CD4-positive, alpha-beta T cell (primary cell): Measurements from ENCODE around the gene COQ8B. TPM values are rescaled to one million over a fixed set of nuclear protein-coding genes. Genes with fewer than 3 reads are reported as not detected.
"Not testable (repeated sequence)": the region's sequence is repeated elsewhere in the genome, so short reads cannot be mapped to it uniquely, and the experiment has no call there.

Experiments
- ATAC-seq: fragments of 200-7000 bp; cut with Tn5 transposase; one replicate; pipeline ENCODE4 v1.10.0; 2022; ENCODE audit warnings: mild to moderate bottlenecking; ENCODE audit not compliant: poor library complexity
- CTCF ChIA-PET: fragments of 350-600 bp; sonication (Branson Sonifier 250); formaldehyde crosslinking; loops from one replicate; lab custom pipeline; 2021; ENCODE audit warnings: antibody characterized with exemption, inconsistent platforms; lab: Charles Lee
- POLR2A ChIA-PET: fragments of 350-600 bp; sonication (Branson Sonifier 250); formaldehyde crosslinking; loops from one replicate; lab custom pipeline; 2021; ENCODE audit warnings: antibody characterized with exemption, inconsistent platforms; lab: Charles Lee
- DNase-seq, 14 experiments: peaks; one replicate each; pipeline ENCODE4 v3.0.0-alpha.2; 2013 to 2020; ENCODE audit warnings: mixed read lengths in 2 of 14
- H3K27ac ChIP-seq, 2 donors: one replicate each; pipeline versions ENCODE4 v1.5.1 to v1.7.0; 2013; ENCODE audit warnings: low read length in 2 of 2, low read depth in 1 of 2, mild to moderate bottlenecking in 1 of 2
- H3K27me3 ChIP-seq, 2 experiments: 1 replicate in 1 of 2; 2 replicates in 1 of 2; pipeline versions ENCODE4 v1.6.1 to v1.7.0; 2013; ENCODE audit warnings: low read length in 2 of 2, control low read depth in 1 of 2, mild to moderate bottlenecking in 1 of 2, moderate library complexity in 1 of 2; ENCODE audit not compliant: insufficient read depth in 2 of 2, control insufficient read depth in 1 of 2
- H3K36me3 ChIP-seq: one replicate; pipeline ENCODE4 v1.6.1; 2013; ENCODE audit warnings: low read length, control low read depth; ENCODE audit not compliant: insufficient read depth
- H3K4me1 ChIP-seq: one replicate; pipeline ENCODE4 v1.6.1; 2013; ENCODE audit warnings: low read length, control low read depth; ENCODE audit not compliant: insufficient read depth
- H3K4me3 ChIP-seq: one replicate; pipeline ENCODE4 v1.5.1; 2013; ENCODE audit warnings: mild to moderate bottlenecking, low read length, moderate library complexity
- H3K9me3 ChIP-seq, 2 experiments: 1 replicate in 1 of 2; 2 replicates in 1 of 2; pipeline versions ENCODE4 v1.6.1 to v1.7.0; 2013; ENCODE audit warnings: low read length in 2 of 2, mild to moderate bottlenecking in 2 of 2, control low read depth in 1 of 2, moderate library complexity in 1 of 2; ENCODE audit not compliant: control insufficient read depth in 1 of 2, insufficient read depth in 1 of 2
- H3K27ac Mint-ChIP-seq: one replicate; pipeline ENCODE4 v1.8.0; 2020; ENCODE audit warnings: mixed read lengths
- H3K27me3 Mint-ChIP-seq: one replicate; pipeline ENCODE4 v1.8.0; 2021; ENCODE audit warnings: mixed read lengths
- H3K36me3 Mint-ChIP-seq: one replicate; pipeline ENCODE4 v1.8.0; 2021; ENCODE audit warnings: low read depth, mixed read lengths
- H3K4me1 Mint-ChIP-seq: one replicate; pipeline ENCODE4 v1.8.0; 2021; ENCODE audit warnings: low read depth, mixed read lengths
- H3K4me3 Mint-ChIP-seq: one replicate; pipeline ENCODE4 v1.8.0; 2020; ENCODE audit warnings: mild to moderate bottlenecking, mixed read lengths
- H3K9me3 Mint-ChIP-seq: one replicate; pipeline ENCODE4 v1.8.0; 2020; ENCODE audit warnings: mixed read lengths
- intact Hi-C, 2 experiments: fragments of 100-400 bp; cut with DNase I in 1 of 2; cut with micrococcal nuclease in 1 of 2; formaldehyde crosslinking; loops; one replicate each; pipeline versions ENCODE4 v1.15.1 to v1.9.0; 2023 to 2025; cut with DNase I, micrococcal nuclease
- total RNA-seq, 174 experiments: library from RNA in 2 of 174; stranded (reverse) in 2 of 174; gene quantifications; one replicate each; pipeline ENCODE4 v1.2.3 and lab custom pipeline; 2021 to 2026
- TF ChIP-seq, protein P1 (sequence below): fragments of 200-600 bp; IDR thresholded peaks from one replicate; pipeline ENCODE4 v1.8.0; 2022; ENCODE audit warnings: antibody characterized with exemption, mild to moderate bottlenecking

The COQ8B gene
- total RNA-seq, 2 experiments from 2014 or later, result 16.4 to 18.3 TPM

DNA sequence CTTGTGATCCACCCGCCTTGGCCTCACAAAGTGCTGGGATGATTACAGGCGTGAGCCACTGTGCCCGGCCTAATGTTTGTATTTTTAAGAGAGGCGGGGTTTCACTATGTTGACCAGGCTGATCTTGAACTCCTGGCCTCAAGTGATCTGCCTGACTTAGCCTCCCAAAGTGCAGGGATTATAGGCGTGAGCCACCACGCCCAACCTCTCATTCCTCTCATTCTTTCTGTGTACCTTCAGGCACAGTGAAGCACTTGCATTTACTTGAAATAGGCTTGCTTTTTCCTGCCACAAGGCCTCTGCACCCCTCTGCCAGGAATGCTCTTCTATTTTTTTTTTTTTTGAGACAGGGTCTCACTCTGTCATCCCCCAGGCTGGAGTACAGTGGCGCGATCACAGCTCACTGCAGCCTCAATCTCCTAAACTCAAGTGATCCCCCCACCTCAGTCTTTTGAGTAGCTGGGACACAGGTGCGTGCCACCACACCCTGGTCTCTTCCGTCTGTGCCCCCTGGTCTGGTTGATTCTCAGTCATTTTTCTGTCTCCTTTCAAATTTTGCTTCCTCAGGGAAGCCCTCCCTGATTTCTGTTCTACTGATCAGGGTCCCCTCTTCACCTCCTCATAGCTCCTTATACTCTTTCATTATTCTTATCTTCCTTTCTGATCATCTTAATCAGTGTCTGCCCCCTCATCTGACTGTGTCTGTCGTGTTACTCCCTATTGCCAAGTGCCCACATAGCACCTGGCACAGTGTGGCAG lies 18.5 kb upstream of the COQ8B start:
- H3K27ac ChIP-seq, result no peak overlapping the region
- no peaks in the 10 kb centered on the region for H3K9me3 Mint-ChIP-seq
- intact Hi-C loops, result no loop called here
- no peak for DNase-seq
- peaks cover 65% of the 10 kb centered on the region for H3K36me3 ChIP-seq
- no peaks in the 10 kb centered on the region for H3K4me1 ChIP-seq
- POLR2A ChIA-PET, result no interaction called here
- CTCF ChIA-PET, result no interaction called here
- no peak for ATAC-seq
- H3K27me3 ChIP-seq, result no peaks in the 10 kb centered on the region
- H3K27ac Mint-ChIP-seq, result no peak overlapping the region
- H3K36me3 Mint-ChIP-seq, result peaks cover 72% of the 10 kb centered on the region
- no peak overlapping the region for H3K4me3 ChIP-seq
- no peaks in the 10 kb centered on the region for H3K9me3 ChIP-seq
- TF ChIP-seq, protein P1, sequence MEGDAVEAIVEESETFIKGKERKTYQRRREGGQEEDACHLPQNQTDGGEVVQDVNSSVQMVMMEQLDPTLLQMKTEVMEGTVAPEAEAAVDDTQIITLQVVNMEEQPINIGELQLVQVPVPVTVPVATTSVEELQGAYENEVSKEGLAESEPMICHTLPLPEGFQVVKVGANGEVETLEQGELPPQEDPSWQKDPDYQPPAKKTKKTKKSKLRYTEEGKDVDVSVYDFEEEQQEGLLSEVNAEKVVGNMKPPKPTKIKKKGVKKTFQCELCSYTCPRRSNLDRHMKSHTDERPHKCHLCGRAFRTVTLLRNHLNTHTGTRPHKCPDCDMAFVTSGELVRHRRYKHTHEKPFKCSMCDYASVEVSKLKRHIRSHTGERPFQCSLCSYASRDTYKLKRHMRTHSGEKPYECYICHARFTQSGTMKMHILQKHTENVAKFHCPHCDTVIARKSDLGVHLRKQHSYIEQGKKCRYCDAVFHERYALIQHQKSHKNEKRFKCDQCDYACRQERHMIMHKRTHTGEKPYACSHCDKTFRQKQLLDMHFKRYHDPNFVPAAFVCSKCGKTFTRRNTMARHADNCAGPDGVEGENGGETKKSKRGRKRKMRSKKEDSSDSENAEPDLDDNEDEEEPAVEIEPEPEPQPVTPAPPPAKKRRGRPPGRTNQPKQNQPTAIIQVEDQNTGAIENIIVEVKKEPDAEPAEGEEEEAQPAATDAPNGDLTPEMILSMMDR, result no peak
- no peaks in the 10 kb centered on the region for H3K27me3 Mint-ChIP-seq
- H3K4me1 Mint-ChIP-seq, result no peaks in the 10 kb centered on the region
- no peak overlapping the region for H3K4me3 Mint-ChIP-seq

DNA sequence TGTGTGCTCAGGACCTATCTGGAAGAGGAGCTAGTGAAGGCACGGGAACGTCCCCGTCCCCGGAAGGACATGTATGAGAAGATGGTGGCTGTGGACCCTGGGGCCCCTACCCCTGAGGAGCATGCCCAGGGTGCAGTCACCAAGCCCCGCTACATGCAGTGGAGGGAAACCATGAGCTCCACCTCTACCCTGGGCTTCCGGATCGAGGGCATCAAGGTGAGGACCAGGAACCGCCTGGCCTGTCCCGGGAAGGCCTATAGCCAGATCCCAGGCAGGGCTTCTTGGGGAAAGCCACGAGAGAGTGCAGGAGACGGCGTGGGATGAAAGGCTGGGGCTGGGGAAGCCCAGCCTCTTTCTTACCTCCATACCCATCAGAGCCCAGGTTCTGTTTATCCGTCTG lies 16.5 kb upstream of the COQ8B start:
- peaks cover 66% of the 10 kb centered on the region for H3K36me3 ChIP-seq
- intact Hi-C loops, result no loop called here
- H3K4me3 ChIP-seq, result no peak overlapping the region
- DNase-seq, result no peak
- H3K36me3 Mint-ChIP-seq, result peaks cover 74% of the 10 kb centered on the region
- H3K27ac ChIP-seq, result no peak overlapping the region
- CTCF ChIA-PET, result no interaction called here
- H3K27ac Mint-ChIP-seq, result no peak overlapping the region
- POLR2A ChIA-PET, result no interaction called here
- no peaks in the 10 kb centered on the region for H3K4me1 Mint-ChIP-seq
- ATAC-seq, result no peak
- H3K27me3 ChIP-seq, result no peaks in the 10 kb centered on the region
- H3K9me3 ChIP-seq, result no peaks in the 10 kb centered on the region
- no peaks in the 10 kb centered on the region for H3K9me3 Mint-ChIP-seq
- H3K4me3 Mint-ChIP-seq, result no peak overlapping the region
- no peaks in the 10 kb centered on the region for H3K4me1 ChIP-seq
- TF ChIP-seq, protein P1, result no peak
- H3K27me3 Mint-ChIP-seq, result no peaks in the 10 kb centered on the region

DNA sequence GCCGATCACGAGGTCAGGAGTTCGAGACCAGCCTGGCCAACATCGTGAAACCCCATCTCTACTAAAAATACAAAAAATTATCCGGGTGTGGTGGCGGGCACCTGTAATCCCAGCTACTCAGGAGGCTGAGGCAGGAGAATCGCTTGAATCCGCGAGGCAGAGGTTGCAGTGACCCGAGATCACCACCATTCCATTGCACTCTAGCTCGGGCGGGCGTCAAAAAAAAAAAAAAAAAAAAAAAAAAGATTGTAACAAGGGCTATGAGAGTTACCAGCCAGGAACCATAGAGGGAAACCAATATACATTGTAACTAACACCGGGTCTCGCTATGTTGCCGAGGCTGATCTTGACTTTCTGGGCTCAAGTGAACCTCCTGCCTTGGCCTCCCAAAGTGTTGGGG lies 15.6 kb upstream of the COQ8B start:
- ATAC-seq, POLR2A ChIA-PET: not testable (repeated sequence)
- CTCF ChIA-PET, result interaction anchor here (0.7 kb wide), 2 partner anchors 15 to 656 kb away, joined by 3 to 4 read pairs; no protein-coding TSS in a partner anchor

DNA sequence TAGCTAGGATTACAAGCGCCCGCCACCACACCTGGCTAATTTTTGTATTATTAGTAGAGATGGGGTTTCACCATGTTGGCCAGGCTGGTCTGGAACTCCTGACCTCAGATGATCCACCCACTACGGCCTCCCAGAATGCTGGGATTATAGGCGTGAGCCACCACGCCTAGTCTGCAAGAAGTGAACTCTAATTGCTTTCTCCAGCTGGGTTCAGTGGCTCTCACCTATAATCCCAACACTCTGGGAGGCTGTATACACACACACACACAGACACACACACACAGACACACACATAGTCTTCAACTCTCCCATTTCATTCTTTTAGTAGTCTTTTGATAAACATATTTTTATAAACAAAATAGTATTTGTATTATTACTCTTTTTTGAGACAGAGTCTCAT lies 13.4 kb upstream of the COQ8B start:
- H3K4me3 ChIP-seq, H3K9me3 Mint-ChIP-seq, H3K4me1 Mint-ChIP-seq, H3K27ac ChIP-seq, DNase-seq, H3K4me1 ChIP-seq, H3K9me3 ChIP-seq, H3K27me3 ChIP-seq, H3K27ac Mint-ChIP-seq, POLR2A ChIA-PET, ATAC-seq, H3K27me3 Mint-ChIP-seq, CTCF ChIA-PET, intact Hi-C loops, H3K4me3 Mint-ChIP-seq: not testable (repeated sequence)
- H3K36me3 ChIP-seq, result peaks cover 67% of the 10 kb centered on the region
- peaks cover 83% of the 10 kb centered on the region for H3K36me3 Mint-ChIP-seq

More for the DNA sequence above, 15.6 kb upstream of the COQ8B start:
- H3K9me3 ChIP-seq, H3K27ac ChIP-seq, H3K4me3 ChIP-seq, H3K4me1 ChIP-seq, DNase-seq, H3K9me3 Mint-ChIP-seq, H3K4me3 Mint-ChIP-seq, intact Hi-C loops, H3K27me3 Mint-ChIP-seq, H3K27ac Mint-ChIP-seq, H3K27me3 ChIP-seq, H3K4me1 Mint-ChIP-seq: not testable (repeated sequence)
- H3K36me3 ChIP-seq, result peaks cover 70% of the 10 kb centered on the region
- peaks cover 78% of the 10 kb centered on the region for H3K36me3 Mint-ChIP-seq
